Right lobe of liver (tissue), 6 donors: Measurements from ENCODE around the gene GPD1L. TPM values are rescaled to one million over a fixed set of nuclear protein-coding genes. Genes with fewer than 3 reads are reported as not detected.
"Not testable (repeated sequence)": the region's sequence is repeated elsewhere in the genome, so short reads cannot be mapped to it uniquely, and the experiment has no call there.

Source experiments
- ATAC-seq, 4 donors: fragments of 200-7000 bp; cut with Tn5 transposase; one replicate each; pipeline ENCODE4 v1.9.1; 2020; ENCODE audit warnings: mild to moderate bottlenecking in 4 of 4, moderate library complexity in 4 of 4
- DNase-seq, 3 donors: peaks; one replicate each; pipeline ENCODE4 v3.0.0-alpha.2; 2020
- H3K27ac ChIP-seq, 3 donors: fragments of 200-600 bp; one replicate each; pipeline ENCODE4 v1.8.0; 2022
- H3K27me3 ChIP-seq, 2 donors: fragments of 200-600 bp; one replicate each; pipeline ENCODE4 v1.8.0; 2022
- H3K36me3 ChIP-seq, 4 donors: fragments of 200-600 bp; sonication (generic) in 1 of 4; one replicate each; pipeline versions ENCODE4 v1.5.1 to v1.8.0; 2017 to 2022; ENCODE audit warnings: control low read depth in 1 of 4
- H3K4me1 ChIP-seq, 4 donors: fragments of 200-600 bp; sonication (generic) in 1 of 4; one replicate each; pipeline versions ENCODE4 v1.5.1 to v1.8.0; 2017 to 2022; ENCODE audit warnings: control low read depth in 1 of 4
- H3K4me3 ChIP-seq, 3 donors: fragments of 200-600 bp; one replicate each; pipeline ENCODE4 v1.8.0; 2022
- H3K9me3 ChIP-seq, 4 donors: fragments of 200-600 bp; sonication (generic) in 1 of 4; one replicate each; pipeline versions ENCODE4 v1.5.1 to v1.8.0; 2017 to 2022; ENCODE audit warnings: control low read depth in 1 of 4
- CTCF ChIP-seq, 4 donors: fragments of 200-600 bp in 3 of 4; fragments of 450-650 bp in 1 of 4; IDR thresholded peaks; one replicate each; pipeline versions ENCODE4 v1.5.1 to v1.8.0; 2016 to 2022; ENCODE audit warnings: antibody characterized with exemption in 4 of 4, mild to moderate bottlenecking in 2 of 4
- POLR2A ChIP-seq: fragments of 450-650 bp; IDR thresholded peaks from one replicate; pipeline ENCODE4 v1.6.1; 2017; ENCODE audit warnings: antibody characterized with exemption, mild to moderate bottlenecking
- WGBS: methylation state at CpG from one replicate; pipeline ENCODE4 v1.1.6; 2018; ENCODE audit warnings: low coverage, low lambda C conversion rate; ENCODE audit not compliant: insufficient coverage; ENCODE audit errors: missing lambda C conversion rate; 5-methylcytosine and 5-hydroxymethylcytosine counted together
- intact Hi-C, 2 donors: fragments of 100-400 bp; cut with DNase I; formaldehyde crosslinking; loops; one replicate each; pipeline versions ENCODE4 v1.11.2 to v1.14.1; 2022
- long read RNA-seq: library from polyadenylated mRNA; unstranded; transcript quantifications from one replicate; pipeline ENCODE4 v2.0.0, GENCODE V29; 2019
- total RNA-seq, 6 experiments: library from RNA; depleted of rRNA in 2 of 6; stranded (reverse); fragments of >200 nt in 2 of 6; fragmentation: NEBNext Ultra II Directional in 3 of 6; extraction: Animal tissue kit (Norgen Biotek cat#: 25700) in 3 of 6; gene quantifications; one replicate each; pipeline versions ENCODE4 v1.1.0 to v1.2.4, GENCODE V29; 2016 to 2023
- donor health status: DM: no; HTN: yes; CAD: no.
- donor health status: DM: no; HTN: no; CAD: no.
- donor health status: DM: no; HTN: no; CAD: no.
- donor health status: DM: no; HTN: yes; CAD: no.
- donor health status: DM: no; HTN: yes; CAD: no.

GPD1L gene
- 1 to 10 TPM; 1.5 to 3.3 (median 2.6) TPM for total RNA-seq
- long read RNA-seq: 0 reads

- Histone ChIP-seq H3K4me1 (no peaks in the 10 kb centered on the region), H3K9me3 (no peaks in the 10 kb centered on the region), H3K27ac (no peak within 1 kb of the TSS), H3K27me3 (no peaks in the 10 kb centered on the region), H3K36me3 (no peaks in the 10 kb centered on the region), H3K4me3 (peak within 1 kb of the TSS; percentile 61 to 79 (median 77))
- peak; percentile 97 to 98 (median 97) for DNase-seq
- WGBS: 36% methylated on average over 2 of the region's 78 CpGs
- ATAC-seq: peak; percentile 99 to 100 (median 99)
- intact Hi-C loops: no loop called here
- no peak for TF ChIP-seq POLR2A
- no peak for TF ChIP-seq CTCF (IDR thresholded peaks at IDR 0.05)
These were observed at the start of gene GPD1L for GRCh38 chr3:32106132-32106928. TSS of gene GPD1L (plus strand) at chr3:32106620. CDS start at chr3:32106712, 92 bp downstream.

- H3K9me3 ChIP-seq, H3K27ac ChIP-seq, H3K36me3 ChIP-seq, H3K4me1 ChIP-seq, H3K4me3 ChIP-seq, intact Hi-C loops, DNase-seq, ATAC-seq: not testable (repeated sequence)
- WGBS: 87% methylated on average over 3 of the region's 4 CpGs
- peaks cover 0 to 34% of the 10 kb centered on the region in 2 donors for H3K27me3 ChIP-seq
These were observed 48.0 kb upstream of the GPD1L start for GRCh38 chr3:32058465-32058864.

- H3K36me3 ChIP-seq: no peaks in the 10 kb centered on the region
- DNase-seq (no peak), ATAC-seq (no peak)
- WGBS: no CpG with 5 or more reads among the region's 4 CpGs
- H3K4me1 ChIP-seq: no peaks in the 10 kb centered on the region
- TF ChIP-seq CTCF (IDR thresholded peaks at IDR 0.05): no peak
- H3K27me3 ChIP-seq: peaks cover 0 to 10% of the 10 kb centered on the region in 2 donors
- H3K9me3 ChIP-seq: no peaks in the 10 kb centered on the region
- H3K4me3 ChIP-seq: no peak overlapping the region
- H3K27ac ChIP-seq: no peak overlapping the region
- intact Hi-C loops: no loop called here
These were observed 43.4 kb upstream of the GPD1L start for GRCh38 chr3:32062950-32063582.

GRCh38 chr3:32066686-32067085, 39.7 kb upstream of the GPD1L start:
- Histone ChIP-seq H3K27ac (no peak overlapping the region), H3K27me3 (no peaks in the 10 kb centered on the region), H3K4me3 (no peak overlapping the region), H3K36me3 (no peaks in the 10 kb centered on the region), H3K9me3 (no peaks in the 10 kb centered on the region), H3K4me1 (no peaks in the 10 kb centered on the region)
- intact Hi-C loops: no loop called here
- no peak for TF ChIP-seq POLR2A
- ATAC-seq: no peak
- no peak for DNase-seq
- 71% methylated on average over 2 of the region's 2 CpGs for WGBS

GRCh38 chr3:32074194-32074593, 32.2 kb upstream of the GPD1L start:
- H3K36me3 ChIP-seq, H3K27me3 ChIP-seq, intact Hi-C loops, H3K4me1 ChIP-seq, ATAC-seq, H3K27ac ChIP-seq, H3K9me3 ChIP-seq, DNase-seq, H3K4me3 ChIP-seq: not testable (repeated sequence)
- WGBS: 56% methylated on average over 7 of the region's 7 CpGs

GRCh38 chr3:32076566-32076965, 29.9 kb upstream of the GPD1L start:
- no peak for TF ChIP-seq POLR2A
- TF ChIP-seq CTCF (IDR thresholded peaks at IDR 0.05): no peak
- Histone ChIP-seq H3K4me1 (no peaks in the 10 kb centered on the region), H3K27ac (no peak overlapping the region), H3K4me3 (no peak overlapping the region), H3K9me3 (no peaks in the 10 kb centered on the region), H3K36me3 (no peaks in the 10 kb centered on the region), H3K27me3 (peaks cover 0 to 9% of the 10 kb centered on the region in 2 donors)
- ATAC-seq (peak in 1 of 4 donors; percentile 62), DNase-seq (no peak)
- intact Hi-C loops: no loop called here
- 50% methylated on average over 3 of the region's 3 CpGs for WGBS
